Body of pancreas (tissue), 4 donors: ENCODE measurements around the gene CRIP1.

Experiments used
- POLR2A ChIP-seq, 3 donors: fragments of 450-650 bp; IDR thresholded peaks; one replicate each; pipeline ENCODE4 v1.6.1; 2016; ENCODE audit warnings: antibody characterized with exemption in 3 of 3, mild to moderate bottlenecking in 2 of 3
- TF ChIP-seq, protein P1 (sequence below), 7 experiments: fragments of 450-650 bp in 4 of 7; fragments of 200-600 bp in 3 of 7; sonication (generic) in 3 of 7; IDR thresholded peaks; one replicate each; pipeline ENCODE4 v1.5.1; 2016 to 2019; ENCODE audit warnings: antibody characterized with exemption in 7 of 7

DNA sequence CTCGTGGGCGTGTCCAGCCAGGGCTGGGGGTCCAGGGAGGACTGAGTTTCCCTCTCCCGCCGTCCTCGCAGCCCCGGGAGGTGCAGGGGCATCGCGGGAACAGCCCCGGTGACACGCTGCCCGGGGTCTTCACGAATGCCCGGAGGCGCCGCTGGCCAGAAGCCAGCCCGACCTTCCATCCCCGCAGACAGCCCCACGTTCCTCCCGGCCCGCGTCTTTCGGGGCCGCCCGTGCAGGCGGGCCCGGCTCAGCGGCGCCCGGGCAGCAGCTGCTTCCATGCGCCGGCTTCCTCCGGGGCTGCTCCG, 3.5 kb downstream of the CRIP1 start:
- TF ChIP-seq, protein P1, sequence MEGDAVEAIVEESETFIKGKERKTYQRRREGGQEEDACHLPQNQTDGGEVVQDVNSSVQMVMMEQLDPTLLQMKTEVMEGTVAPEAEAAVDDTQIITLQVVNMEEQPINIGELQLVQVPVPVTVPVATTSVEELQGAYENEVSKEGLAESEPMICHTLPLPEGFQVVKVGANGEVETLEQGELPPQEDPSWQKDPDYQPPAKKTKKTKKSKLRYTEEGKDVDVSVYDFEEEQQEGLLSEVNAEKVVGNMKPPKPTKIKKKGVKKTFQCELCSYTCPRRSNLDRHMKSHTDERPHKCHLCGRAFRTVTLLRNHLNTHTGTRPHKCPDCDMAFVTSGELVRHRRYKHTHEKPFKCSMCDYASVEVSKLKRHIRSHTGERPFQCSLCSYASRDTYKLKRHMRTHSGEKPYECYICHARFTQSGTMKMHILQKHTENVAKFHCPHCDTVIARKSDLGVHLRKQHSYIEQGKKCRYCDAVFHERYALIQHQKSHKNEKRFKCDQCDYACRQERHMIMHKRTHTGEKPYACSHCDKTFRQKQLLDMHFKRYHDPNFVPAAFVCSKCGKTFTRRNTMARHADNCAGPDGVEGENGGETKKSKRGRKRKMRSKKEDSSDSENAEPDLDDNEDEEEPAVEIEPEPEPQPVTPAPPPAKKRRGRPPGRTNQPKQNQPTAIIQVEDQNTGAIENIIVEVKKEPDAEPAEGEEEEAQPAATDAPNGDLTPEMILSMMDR (IDR thresholded peaks at IDR 0.05), result no peak
- TF ChIP-seq POLR2A (IDR thresholded peaks at IDR 0.05), result no peak
